Measurements from ENCODE around the gene NOTCH3.

Gene NOTCH3

GRCh38 chr19:15237759-15238638 is 37.2 kb upstream of the NOTCH3 start:
- DNase-seq (ENCODE audit: low read depth, low spot score) = no peak
- H3K27ac ChIP-seq = no peak overlapping the region

GRCh38 chr19:15236886-15237285 is 36.1 kb upstream of the NOTCH3 start:
- H3K27ac ChIP-seq = no peak overlapping the region
- DNase-seq (ENCODE audit: low read depth, low spot score) = no peak

GRCh38 chr19:15235781-15236180 is 35.0 kb upstream of the NOTCH3 start:
- DNase-seq (ENCODE audit: low read depth, low spot score) = no peak
- H3K27ac ChIP-seq = no peak overlapping the region

- DNase-seq (ENCODE audit: low read depth, low spot score) = no peak
- peak overlapping the region; percentile 58 for H3K27ac ChIP-seq
These were observed 33.8 kb upstream of the NOTCH3 start for GRCh38 chr19:15234431-15235130.

- no peak for DNase-seq (ENCODE audit: low read depth, low spot score)
- no peak overlapping the region for H3K27ac ChIP-seq
These were observed 30.5 kb upstream of the NOTCH3 start for GRCh38 chr19:15231271-15231670.

- no peak for DNase-seq (ENCODE audit: low read depth, low spot score)
- H3K27ac ChIP-seq = no peak overlapping the region
These were observed 26.5 kb upstream of the NOTCH3 start for GRCh38 chr19:15227261-15227660.

- no peak overlapping the region for H3K27ac ChIP-seq
- no peak for DNase-seq (ENCODE audit: low read depth, low spot score)
These were observed 25.0 kb upstream of the NOTCH3 start for GRCh38 chr19:15225760-15226159.

- DNase-seq (ENCODE audit: low read depth, low spot score) = no peak
- H3K27ac ChIP-seq = no peak overlapping the region
These were observed 23.0 kb upstream of the NOTCH3 start for GRCh38 chr19:15223649-15224361.

- peak overlapping the region; percentile 16 for H3K27ac ChIP-seq
- no peak for DNase-seq (ENCODE audit: low read depth, low spot score)
These were observed 22.2 kb upstream of the NOTCH3 start for GRCh38 chr19:15222738-15223648.

- H3K27ac ChIP-seq = no peak overlapping the region
These were observed 20.0 kb upstream of the NOTCH3 start for GRCh38 chr19:15220833-15221232.

GRCh38 chr19:15218501-15218900 is 17.7 kb upstream of the NOTCH3 start:
- no peak for DNase-seq (ENCODE audit: low read depth, low spot score)
- no peak overlapping the region for H3K27ac ChIP-seq

More at GRCh38 chr19:15220833-15221232, 20.0 kb upstream of the NOTCH3 start:
- no peak for DNase-seq (ENCODE audit: low read depth, low spot score)

- no peak overlapping the region for H3K27ac ChIP-seq
- no peak for DNase-seq (ENCODE audit: low read depth, low spot score)
These were observed 15.6 kb upstream of the NOTCH3 start for GRCh38 chr19:15216363-15216762.

GRCh38 chr19:15213715-15214381 is 13.1 kb upstream of the NOTCH3 start:
- DNase-seq (ENCODE audit: low read depth, low spot score) = no peak
- no peak overlapping the region for H3K27ac ChIP-seq

- no peak overlapping the region for H3K27ac ChIP-seq
- no peak for DNase-seq (ENCODE audit: low read depth, low spot score)
These were observed 11.9 kb upstream of the NOTCH3 start for GRCh38 chr19:15212711-15213110.

- H3K27ac ChIP-seq = peak overlapping the region; percentile 31
- DNase-seq (ENCODE audit: low read depth, low spot score) = no peak
These were observed 9.6 kb upstream of the NOTCH3 start for GRCh38 chr19:15210323-15210781.

GRCh38 chr19:15201374-15202023 is 704 bp upstream of the NOTCH3 start:
- no peak overlapping the region for H3K27ac ChIP-seq
- DNase-seq (ENCODE audit: low read depth, low spot score) = no peak

- peak overlapping the region; percentile 60 for H3K27ac ChIP-seq
- DNase-seq (ENCODE audit: low read depth, low spot score) = no peak
These were observed 888 bp downstream of the NOTCH3 start for GRCh38 chr19:15199661-15200552.

Data from epithelial cell of prostate (primary cell).